GM12878 (cell line): Measurements from ENCODE around the gene SELENOK. TPM values are rescaled to one million over a fixed set of nuclear protein-coding genes. Genes with fewer than 3 reads are reported as not detected.
A peak's percentile ranks its signal among the peaks of the same experiment; 100 is the strongest.

Experiments used
- CBFB ChIP-seq: IDR thresholded peaks from 2 replicates; pipeline ENCODE4 v1.6.1; 2016; ENCODE audit warnings: antibody characterized with exemption, low read depth
- CHD4 ChIP-seq: fragments of 200-600 bp; sonication (generic); IDR thresholded peaks from 2 replicates; pipeline ENCODE4 v1.6.1; 2016; ENCODE audit warnings: mild to moderate bottlenecking
- CUX1 ChIP-seq: IDR thresholded peaks from 2 replicates; pipeline ENCODE4 v1.6.1; 2012; ENCODE audit warnings: improper control_type of control experiment, low read depth, low read length; ENCODE audit not compliant: insufficient replicate concordance
- EP300 ChIP-seq, 2 experiments: fragments of 150-350 bp in 1 of 2; IDR thresholded peaks; 2 replicates each; pipeline ENCODE4 v1.6.1; 2011 to 2012; ENCODE audit warnings: low read depth in 2 of 2, low read length in 2 of 2, borderline replicate concordance in 1 of 2, improper control_type of control experiment in 1 of 2, inconsistent platforms in 1 of 2; ENCODE audit not compliant: control insufficient read depth in 1 of 2
- HDAC2 ChIP-seq: fragments of 200-600 bp; sonication (generic); IDR thresholded peaks from 2 replicates; pipeline ENCODE4 v1.6.1; 2017
- JUNB ChIP-seq: IDR thresholded peaks from 2 replicates; pipeline ENCODE4 v1.6.1; 2016; ENCODE audit warnings: antibody characterized with exemption, mild to moderate bottlenecking
- NFIC ChIP-seq: IDR thresholded peaks from 2 replicates; pipeline ENCODE4 v1.6.1; 2012; ENCODE audit warnings: low read depth, mild to moderate bottlenecking, inconsistent platforms, low read length, moderate library complexity
- STAT1 ChIP-seq: fragments of 450-650 bp; conservative IDR thresholded peaks from 2 replicates; pipeline ENCODE4 v1.6.1; 2014; ENCODE audit warnings: antibody characterized with exemption, mild to moderate bottlenecking
- ZBTB11 ChIP-seq: fragments of 450-650 bp; formaldehyde crosslinking; IDR thresholded peaks from 2 replicates; pipeline ENCODE4 v1.5.0; 2022; ENCODE audit warnings: mild to moderate bottlenecking, missing genetic modification characterization
- polyA plus RNA-seq, 11 experiments: library from polyadenylated mRNA; depleted of rRNA in 4 of 11; unstranded in 6 of 11; stranded (reverse) in 5 of 11; fragments of >200 nt; fragmentation: Nextera tagmentation in 4 of 11; fragmentation: Illumina TruSeq in 1 of 11; extraction: Ambion mirVana in 4 of 11; extraction: Trizol in 1 of 11; gene quantifications; 1 replicate in 1 of 11; 2 replicates in 10 of 11; pipeline versions ENCODE4 v1.2.1 to v1.2.3, GENCODE V29; 2011 to 2016; ENCODE audit warnings: inconsistent platforms in 2 of 11, missing spikeins in 2 of 11, low read depth in 1 of 11
- total RNA-seq, 4 experiments: library from RNA; depleted of rRNA in 3 of 4; stranded (reverse); fragments of >200 nt in 3 of 4; fragmentation: Illumina TruSeq in 1 of 4; extraction: Trizol in 1 of 4; gene quantifications; 2 replicates each; pipeline versions ENCODE4 v1.2.1 to v1.2.3, GENCODE V29; 2013 to 2021
- TF ChIP-seq, protein P1 (sequence below): IDR thresholded peaks from 2 replicates; pipeline ENCODE4 v1.6.1; 2011; ENCODE audit warnings: borderline replicate concordance, low read depth, mild to moderate bottlenecking, moderate library complexity, low read length; ENCODE audit not compliant: insufficient read depth, poor library complexity, severe bottlenecking
- TF ChIP-seq, protein P2 (sequence below): IDR thresholded peaks from 2 replicates; pipeline ENCODE4 v1.6.1; 2011; ENCODE audit warnings: low read depth, low read length, improper control_type of control experiment, borderline replicate concordance
- TF ChIP-seq, protein P3 (sequence below), 3 experiments: IDR thresholded peaks in 2 of 3; conservative IDR thresholded peaks in 1 of 3; 2 replicates each; pipeline ENCODE4 v1.5.1; 2011; ENCODE audit warnings: low read depth in 3 of 3, low read length in 3 of 3, mild to moderate bottlenecking in 3 of 3, control low read depth in 2 of 3, moderate library complexity in 2 of 3, inconsistent platforms in 1 of 3, mixed read lengths in 1 of 3; ENCODE audit not compliant: control insufficient read depth in 2 of 3, insufficient read depth in 1 of 3; ENCODE audit errors: extremely low read depth in 1 of 3

Gene SELENOK
- total and polyA plus RNA-seq, 10 of the 15 experiments (the other 5 are each of a cell fraction or from before 2014, with no cell fraction given): 35.4 to 322 (median 101) TPM

GRCh38 chr3:53891497-53892285 is at the start of gene SELENOK (continued):
- TF ChIP-seq EP300 (IDR thresholded peaks at IDR 0.05; ENCODE audit: borderline replicate concordance in 1 of 2, control insufficient read depth in 1 of 2, low read depth in 2 of 2, low read length in 2 of 2): no peak; a peak in 1 of 4 replicates
- TF ChIP-seq NFIC: no peak
- TF ChIP-seq, protein P1, sequence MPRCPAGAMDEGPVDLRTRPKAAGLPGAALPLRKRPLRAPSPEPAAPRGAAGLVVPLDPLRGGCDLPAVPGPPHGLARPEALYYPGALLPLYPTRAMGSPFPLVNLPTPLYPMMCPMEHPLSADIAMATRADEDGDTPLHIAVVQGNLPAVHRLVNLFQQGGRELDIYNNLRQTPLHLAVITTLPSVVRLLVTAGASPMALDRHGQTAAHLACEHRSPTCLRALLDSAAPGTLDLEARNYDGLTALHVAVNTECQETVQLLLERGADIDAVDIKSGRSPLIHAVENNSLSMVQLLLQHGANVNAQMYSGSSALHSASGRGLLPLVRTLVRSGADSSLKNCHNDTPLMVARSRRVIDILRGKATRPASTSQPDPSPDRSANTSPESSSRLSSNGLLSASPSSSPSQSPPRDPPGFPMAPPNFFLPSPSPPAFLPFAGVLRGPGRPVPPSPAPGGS: no peak
- TF ChIP-seq, protein P2, sequence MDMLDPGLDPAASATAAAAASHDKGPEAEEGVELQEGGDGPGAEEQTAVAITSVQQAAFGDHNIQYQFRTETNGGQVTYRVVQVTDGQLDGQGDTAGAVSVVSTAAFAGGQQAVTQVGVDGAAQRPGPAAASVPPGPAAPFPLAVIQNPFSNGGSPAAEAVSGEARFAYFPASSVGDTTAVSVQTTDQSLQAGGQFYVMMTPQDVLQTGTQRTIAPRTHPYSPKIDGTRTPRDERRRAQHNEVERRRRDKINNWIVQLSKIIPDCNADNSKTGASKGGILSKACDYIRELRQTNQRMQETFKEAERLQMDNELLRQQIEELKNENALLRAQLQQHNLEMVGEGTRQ: no peak
- TF ChIP-seq, protein P3, sequence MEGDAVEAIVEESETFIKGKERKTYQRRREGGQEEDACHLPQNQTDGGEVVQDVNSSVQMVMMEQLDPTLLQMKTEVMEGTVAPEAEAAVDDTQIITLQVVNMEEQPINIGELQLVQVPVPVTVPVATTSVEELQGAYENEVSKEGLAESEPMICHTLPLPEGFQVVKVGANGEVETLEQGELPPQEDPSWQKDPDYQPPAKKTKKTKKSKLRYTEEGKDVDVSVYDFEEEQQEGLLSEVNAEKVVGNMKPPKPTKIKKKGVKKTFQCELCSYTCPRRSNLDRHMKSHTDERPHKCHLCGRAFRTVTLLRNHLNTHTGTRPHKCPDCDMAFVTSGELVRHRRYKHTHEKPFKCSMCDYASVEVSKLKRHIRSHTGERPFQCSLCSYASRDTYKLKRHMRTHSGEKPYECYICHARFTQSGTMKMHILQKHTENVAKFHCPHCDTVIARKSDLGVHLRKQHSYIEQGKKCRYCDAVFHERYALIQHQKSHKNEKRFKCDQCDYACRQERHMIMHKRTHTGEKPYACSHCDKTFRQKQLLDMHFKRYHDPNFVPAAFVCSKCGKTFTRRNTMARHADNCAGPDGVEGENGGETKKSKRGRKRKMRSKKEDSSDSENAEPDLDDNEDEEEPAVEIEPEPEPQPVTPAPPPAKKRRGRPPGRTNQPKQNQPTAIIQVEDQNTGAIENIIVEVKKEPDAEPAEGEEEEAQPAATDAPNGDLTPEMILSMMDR (IDR thresholded peaks at IDR 0.05 in 2 of 3, conservative IDR thresholded peaks at IDR 0.05 in 1 of 3; ENCODE audit: control insufficient read depth in 2 of 3, extremely low read depth in 1 of 3, insufficient read depth in 1 of 3, low read depth in 3 of 3, low read length in 3 of 3): no peak
- no peak for TF ChIP-seq HDAC2
- no peak for TF ChIP-seq STAT1
- no peak for TF ChIP-seq CHD4
- TF ChIP-seq JUNB: no peak
- TF ChIP-seq CBFB: peak; percentile 79; the same call in 1 of the 2 replicates
- TF ChIP-seq CUX1: no peak
- peak; percentile 63; the same call in 1 of the 2 replicates for TF ChIP-seq ZBTB11 (CRISPR knock-in tag)
